Colonic mucosa (tissue), 4 donors: Measurements from ENCODE around the gene EPS8L3. TPM values are rescaled to one million over a fixed set of nuclear protein-coding genes. Genes with fewer than 3 reads are reported as not detected.

ENCODE experiments used
- DNase-seq: peaks from one replicate; pipeline ENCODE4 v3.0.0-alpha.2; 2020
- H3K27ac ChIP-seq: fragments of 200-600 bp; one replicate; pipeline ENCODE4 v1.8.0; 2021
- H3K27me3 ChIP-seq: fragments of 200-600 bp; one replicate; pipeline ENCODE4 v1.8.0; 2021
- H3K36me3 ChIP-seq: fragments of 200-600 bp; one replicate; pipeline ENCODE4 v1.8.0; 2021
- H3K4me1 ChIP-seq: fragments of 200-600 bp; one replicate; pipeline ENCODE4 v1.8.0; 2021; ENCODE audit warnings: mild to moderate bottlenecking
- H3K4me3 ChIP-seq: fragments of 200-600 bp; one replicate; pipeline ENCODE4 v1.8.0; 2021
- H3K9ac ChIP-seq, 2 donors: one replicate each; pipeline ENCODE4 v1.7.0; 2013; ENCODE audit warnings: control low read depth in 2 of 2, low read depth in 2 of 2, low read length in 2 of 2
- H3K9me3 ChIP-seq: fragments of 200-600 bp; one replicate; pipeline ENCODE4 v1.8.0; 2021
- CTCF ChIP-seq: fragments of 200-600 bp; IDR thresholded peaks from one replicate; pipeline ENCODE4 v1.8.0; 2022; ENCODE audit warnings: antibody characterized with exemption, mild to moderate bottlenecking
- intact Hi-C: fragments of 100-400 bp; cut with DNase I; formaldehyde crosslinking; loops from one replicate; pipeline ENCODE4 v1.14.1; 2022
- total RNA-seq, 2 donors: library from RNA; stranded (reverse); fragmentation: NEBNext Ultra II Directional in 1 of 2; extraction: Animal tissue kit (Norgen Biotek cat#: 25700) in 1 of 2; gene quantifications; one replicate each; pipeline ENCODE4 v1.2.1, GENCODE V29; 2021
- donor health status: healthy.
- donor health status: DM: no; HTN: no; CAD: no.
- donor health status: DM: no; HTN: no; CAD: no.

EPS8L3 gene
- total RNA-seq, 2 donors from 2014 or later, result 283 to 290 TPM

DNA sequence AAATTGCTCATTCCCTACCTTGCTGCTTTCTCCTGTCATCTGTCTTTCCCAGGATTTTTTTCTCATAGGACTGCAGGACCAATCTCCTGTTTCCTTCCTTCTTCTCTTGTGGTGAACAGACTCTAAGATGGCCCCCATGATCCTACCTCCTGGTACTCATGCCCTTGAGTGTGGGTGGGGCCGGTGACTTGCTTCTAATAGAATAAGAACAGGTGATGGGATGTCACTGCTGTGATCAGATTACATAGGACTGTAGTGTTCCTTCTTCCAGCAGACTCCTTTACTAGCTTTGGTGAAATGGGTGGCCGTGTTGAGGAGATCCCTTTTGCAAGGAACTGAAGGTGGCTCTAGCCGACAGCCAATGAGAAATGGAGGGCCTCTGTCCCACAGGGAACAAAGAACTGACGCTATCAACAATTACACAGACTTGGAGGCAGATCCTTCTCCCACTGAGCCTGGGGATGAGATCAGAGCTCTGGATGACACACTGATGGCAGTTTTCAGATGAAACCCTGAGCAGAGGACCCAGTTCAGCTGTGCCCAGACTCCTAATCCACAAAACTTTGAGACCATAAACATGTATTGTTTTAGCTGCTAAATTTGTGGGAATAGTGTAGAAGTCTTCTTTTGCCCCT lies 30.4 kb downstream of the EPS8L3 start:
- no peak overlapping the region for H3K4me3 ChIP-seq
- no peaks in the 10 kb centered on the region for H3K36me3 ChIP-seq
- no peaks in the 10 kb centered on the region for H3K9me3 ChIP-seq
- no peaks in the 10 kb centered on the region for H3K4me1 ChIP-seq
- intact Hi-C loops, result no loop called here
- no peaks in the 10 kb centered on the region for H3K27me3 ChIP-seq
- no peak overlapping the region for H3K9ac ChIP-seq
- no peak for TF ChIP-seq CTCF
- DNase-seq, result no peak
- H3K27ac ChIP-seq, result no peak overlapping the region

GRCh38 chr1:109732390-109732881 lies 31.3 kb downstream of the EPS8L3 start:
- Histone ChIP-seq H3K4me1 (no peaks in the 10 kb centered on the region), H3K9ac (no peak overlapping the region), H3K36me3 (no peaks in the 10 kb centered on the region), H3K9me3 (no peaks in the 10 kb centered on the region), H3K27ac (no peak overlapping the region), H3K4me3 (no peak overlapping the region), H3K27me3 (no peaks in the 10 kb centered on the region)
- no peak for TF ChIP-seq CTCF
- intact Hi-C loops, result no loop called here
- DNase-seq, result no peak

DNA sequence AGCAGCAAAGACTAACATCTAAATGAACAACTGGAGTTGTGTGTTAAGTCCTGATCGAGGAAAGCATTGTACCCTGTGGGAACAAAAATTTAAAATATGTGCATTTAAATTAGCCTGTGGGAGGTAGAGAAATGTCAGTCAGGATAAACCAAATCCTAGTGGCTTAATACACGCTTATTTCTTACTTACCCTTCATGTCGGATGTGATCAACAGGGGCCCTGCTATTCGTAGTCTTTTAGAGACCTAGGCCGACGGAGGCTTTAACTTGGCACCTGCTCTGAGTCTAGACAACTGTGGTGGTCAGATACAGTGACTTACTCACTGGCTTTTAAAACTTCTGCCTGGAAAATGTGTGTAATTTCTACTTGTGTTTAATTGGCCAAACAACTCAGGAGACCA lies 33.1 kb downstream of the EPS8L3 start:
- no peak overlapping the region for H3K4me3 ChIP-seq
- H3K27ac ChIP-seq, result no peak overlapping the region
- H3K9me3 ChIP-seq, result no peaks in the 10 kb centered on the region
- no peak overlapping the region for H3K9ac ChIP-seq
- TF ChIP-seq CTCF, result no peak
- H3K27me3 ChIP-seq, result no peaks in the 10 kb centered on the region
- intact Hi-C loops, result no loop called here
- H3K36me3 ChIP-seq, result no peaks in the 10 kb centered on the region
- no peak for DNase-seq
- H3K4me1 ChIP-seq, result no peaks in the 10 kb centered on the region

GRCh38 chr1:109728870-109729269 lies 34.9 kb downstream of the EPS8L3 start:
- H3K27ac ChIP-seq, result no peak overlapping the region

DNA sequence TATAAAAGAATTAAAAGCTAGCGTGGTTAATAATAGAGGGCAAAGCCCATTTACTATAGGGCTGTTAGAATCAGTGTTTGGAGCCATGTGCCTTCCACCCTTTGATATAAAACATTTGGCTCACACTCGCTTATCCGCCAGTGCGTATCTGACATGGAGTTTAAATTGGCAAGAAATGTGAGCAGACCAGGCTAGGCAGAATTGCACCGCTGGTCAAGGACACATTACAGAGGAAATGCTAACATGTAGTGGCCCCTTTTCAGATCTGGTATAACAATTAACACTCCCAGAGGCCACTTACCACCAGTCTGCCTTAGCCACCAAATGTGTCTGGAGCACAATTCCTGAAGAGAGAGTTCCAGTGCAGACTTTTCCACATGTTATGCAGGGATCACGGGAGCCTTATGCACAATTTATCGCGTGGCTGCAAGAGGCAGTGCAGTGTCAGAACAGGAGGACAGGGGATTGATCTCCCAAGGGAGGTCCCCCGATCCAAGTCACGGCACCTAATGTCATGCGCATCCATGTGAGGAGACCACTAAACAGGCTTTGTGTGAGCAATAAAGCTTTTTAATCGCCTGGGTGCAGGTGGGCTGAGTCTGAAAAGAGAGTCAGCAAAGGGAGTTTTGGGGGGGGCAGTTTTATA lies 36.9 kb downstream of the EPS8L3 start:
- Histone ChIP-seq H3K27ac (no peak overlapping the region), H3K4me1 (no peaks in the 10 kb centered on the region), H3K27me3 (no peaks in the 10 kb centered on the region), H3K9ac (no peak overlapping the region), H3K36me3 (no peaks in the 10 kb centered on the region), H3K4me3 (no peak overlapping the region), H3K9me3 (no peaks in the 10 kb centered on the region)
- DNase-seq, result no peak
- intact Hi-C loops, result no loop called here
- no peak for TF ChIP-seq CTCF

More at GRCh38 chr1:109728870-109729269, 34.9 kb downstream of the EPS8L3 start:
- Histone ChIP-seq H3K9me3 (no peaks in the 10 kb centered on the region), H3K4me1 (no peaks in the 10 kb centered on the region), H3K9ac (no peak overlapping the region), H3K27me3 (no peaks in the 10 kb centered on the region), H3K36me3 (no peaks in the 10 kb centered on the region), H3K4me3 (no peak overlapping the region)
- peak; percentile 31 for DNase-seq
- no peak for TF ChIP-seq CTCF
- intact Hi-C loops, result no loop called here
